A549 (cell line): ENCODE measurements around the gene IGFBP2. TPM values are rescaled to one million over a fixed set of nuclear protein-coding genes. Genes with fewer than 3 reads are reported as not detected.

Source experiments
- ATAC-seq, 2 experiments: fragments of 200-7000 bp in 1 of 2; fragments of >200 bp in 1 of 2; cut with Nextera tagmentation in 1 of 2; cut with Tn5 transposase in 1 of 2; 3 replicates each; pipeline versions ENCODE4 v1.8.0 to v1.9.1; 2018 to 2020; ENCODE audit warnings: mild to moderate bottlenecking in 1 of 2, moderate library complexity in 1 of 2
- CTCF ChIA-PET: fragments of 300-600 bp; sonication (Branson Sonifier 250); formaldehyde crosslinking; extraction: SDS; loops from one replicate; lab custom pipeline; 2021; ENCODE audit warnings: antibody characterized with exemption, inconsistent platforms; lab: Yijun Ruan, JAX
- POLR2A ChIA-PET: fragments of 350-600 bp; formaldehyde crosslinking; extraction: SDS; loops from one replicate; lab custom pipeline; 2021; ENCODE audit warnings: antibody characterized with exemption, inconsistent platforms; lab: Yijun Ruan, JAX
- DNase-seq, 2 experiments: peaks; one replicate each; pipeline versions ENCODE4 v3.0.0 to v3.0.0-alpha.2; 2011 to 2016; ENCODE audit warnings: low read depth in 1 of 2, low spot score in 1 of 2
- FAIRE-seq: peaks from 2 replicates; lab custom pipeline; 2011; peaks lifted over from hg19 to GRCh38; lab: Jason Lieb, UNC
- H3K27ac ChIP-seq, 2 experiments: fragments of >200 bp; sonication (Bioruptor Twin); formaldehyde crosslinking; 3 replicates each; pipeline ENCODE4 v1.5.1; 2016 to 2017
- H3K4me1 ChIP-seq: fragments of >200 bp; sonication (Bioruptor Twin); formaldehyde crosslinking; 3 replicates; pipeline ENCODE4 v1.6.1; 2016
- H3K4me2 ChIP-seq: fragments of >200 bp; sonication (Bioruptor Twin); formaldehyde crosslinking; 3 replicates; pipeline ENCODE4 v1.6.1; 2016
- H3K4me3 ChIP-seq: fragments of >200 bp; sonication (Bioruptor Twin); formaldehyde crosslinking; 3 replicates; pipeline ENCODE4 v1.5.1; 2016
- H3K9me3 ChIP-seq: fragments of >200 bp; sonication (Bioruptor Twin); formaldehyde crosslinking; 3 replicates; pipeline ENCODE4 v1.6.1; 2016
- BCL3 ChIP-seq: fragments of >200 bp; sonication (Bioruptor Twin); formaldehyde crosslinking; IDR thresholded peaks from 3 replicates; pipeline ENCODE4 v1.6.1; 2016
- BHLHE40 ChIP-seq: IDR thresholded peaks from 2 replicates; pipeline ENCODE4 v1.6.1; 2012; ENCODE audit warnings: low read depth, low read length, inconsistent platforms
- CBX8 ChIP-seq: fragments of 200-600 bp; sonication (generic); IDR thresholded peaks from 2 replicates; pipeline ENCODE4 v1.6.1; 2016
- CEBPB ChIP-seq, 2 experiments: fragments of >200 bp in 1 of 2; sonication (Bioruptor Twin) in 1 of 2; formaldehyde crosslinking in 1 of 2; IDR thresholded peaks; 2 replicates each; pipeline ENCODE4 v1.6.1; 2012 to 2016
- CHD2 ChIP-seq: fragments of 150-350 bp; IDR thresholded peaks from 2 replicates; pipeline ENCODE4 v1.6.1; 2014; ENCODE audit warnings: low read length; ENCODE audit not compliant: partially characterized antibody
- CHD4 ChIP-seq: fragments of 200-600 bp; sonication (generic); IDR thresholded peaks from 2 replicates; pipeline ENCODE4 v1.6.1; 2016; ENCODE audit warnings: antibody characterized with exemption, mild to moderate bottlenecking, borderline replicate concordance
- E2F6 ChIP-seq: IDR thresholded peaks from 2 replicates; pipeline ENCODE4 v1.6.1; 2012; ENCODE audit warnings: low read depth, borderline replicate concordance
- EHF ChIP-seq: fragments of 250-450 bp; sonication (Bioruptor Pico); IDR thresholded peaks from 2 replicates; pipeline ENCODE4 v1.5.0; 2020; ENCODE audit warnings: mild to moderate bottlenecking
- EHMT2 ChIP-seq: fragments of 200-600 bp; sonication (generic); IDR thresholded peaks from 2 replicates; pipeline ENCODE4 v1.6.1; 2016; ENCODE audit warnings: antibody characterized with exemption, low read depth, mild to moderate bottlenecking, moderate library complexity
- FOSB ChIP-seq: fragments of 250-450 bp; sonication (Bioruptor Pico); IDR thresholded peaks from 2 replicates; pipeline ENCODE4 v1.5.0; 2020; ENCODE audit warnings: mild to moderate bottlenecking, moderate library complexity
- GATA3 ChIP-seq: IDR thresholded peaks from 2 replicates; pipeline ENCODE4 v1.6.1; 2012; ENCODE audit warnings: borderline replicate concordance
- HES2 ChIP-seq: fragments of >200 bp; sonication (Bioruptor Twin); formaldehyde crosslinking; IDR thresholded peaks from 2 replicates; pipeline ENCODE4 v1.6.1; 2016
- HEYL ChIP-seq: fragments of 250-450 bp; sonication (Bioruptor Pico); IDR thresholded peaks from 2 replicates; pipeline ENCODE4 v1.8.0; 2021; ENCODE audit warnings: mild to moderate bottlenecking, moderate library complexity
- HOXA7 ChIP-seq: fragments of 250-450 bp; sonication (Bioruptor Pico); IDR thresholded peaks from 2 replicates; pipeline ENCODE4 v1.5.0; 2020; ENCODE audit warnings: mild to moderate bottlenecking, moderate library complexity
- HOXB13 ChIP-seq: fragments of 250-450 bp; sonication (Bioruptor Pico); IDR thresholded peaks from 2 replicates; pipeline ENCODE4 v1.5.0; 2020; ENCODE audit warnings: low read depth, mild to moderate bottlenecking, moderate library complexity
- HOXB5 ChIP-seq: fragments of 250-450 bp; sonication (Bioruptor Pico); IDR thresholded peaks from 2 replicates; pipeline ENCODE4 v1.5.0; 2020; ENCODE audit warnings: mild to moderate bottlenecking, moderate library complexity
- MAFK ChIP-seq: fragments of 450-650 bp; IDR thresholded peaks from 2 replicates; pipeline ENCODE4 v1.6.1; 2014; ENCODE audit not compliant: partially characterized antibody
- MAZ ChIP-seq: fragments of 150-350 bp; IDR thresholded peaks from 2 replicates; pipeline ENCODE4 v1.6.1; 2014; ENCODE audit warnings: antibody characterized with exemption, low read depth, low read length, borderline replicate concordance
- NFE2L2 ChIP-seq: fragments of 150-350 bp; conservative IDR thresholded peaks from 2 replicates; pipeline ENCODE4 v1.6.1; 2014; ENCODE audit warnings: low read length
- NPAS2 ChIP-seq: fragments of 250-450 bp; sonication (Bioruptor Pico); IDR thresholded peaks from 2 replicates; pipeline ENCODE4 v1.8.0; 2022; ENCODE audit warnings: mild to moderate bottlenecking, moderate library complexity, borderline replicate concordance
- NR3C1 ChIP-seq: fragments of >200 bp; sonication (Bioruptor Twin); formaldehyde crosslinking; IDR thresholded peaks from 3 replicates; pipeline ENCODE4 v1.6.1; 2017
- RAD21 ChIP-seq, 2 experiments: fragments of >200 bp in 1 of 2; sonication (Bioruptor Twin) in 1 of 2; formaldehyde crosslinking in 1 of 2; IDR thresholded peaks in 1 of 2; conservative IDR thresholded peaks in 1 of 2; 2 replicates in 1 of 2; 3 replicates in 1 of 2; pipeline ENCODE4 v1.6.1; 2012 to 2018; ENCODE audit warnings: inconsistent platforms in 1 of 2
- SMC3 ChIP-seq: fragments of >200 bp; sonication (Bioruptor Twin); formaldehyde crosslinking; IDR thresholded peaks from 3 replicates; pipeline ENCODE4 v1.6.1; 2018; ENCODE audit warnings: inconsistent platforms
- TP53 ChIP-seq: fragments of 250-450 bp; sonication (Bioruptor Pico); IDR thresholded peaks from 2 replicates; pipeline ENCODE4 v1.5.0; 2021; ENCODE audit warnings: mild to moderate bottlenecking, moderate library complexity
- ZC3H11A ChIP-seq: fragments of 450-650 bp; IDR thresholded peaks from 2 replicates; pipeline ENCODE4 v1.6.1; 2014; ENCODE audit warnings: antibody characterized with exemption, mild to moderate bottlenecking
- ZSCAN20 ChIP-seq: fragments of 250-450 bp; sonication (Bioruptor Pico); IDR thresholded peaks from 2 replicates; pipeline ENCODE4 v1.8.0; 2022; ENCODE audit warnings: mild to moderate bottlenecking, moderate library complexity
- WGBS: methylation state at CpG from one replicate; pipeline ENCODE4 v1.1.6; 2017; ENCODE audit errors: missing lambda C conversion rate; 5-methylcytosine and 5-hydroxymethylcytosine counted together
- polyA plus RNA-seq, 4 experiments: library from polyadenylated mRNA; depleted of rRNA in 3 of 4; stranded (reverse); fragments of >200 nt; fragmentation: RNase III in 1 of 4; extraction: RNeasy Plus Mini Kit Qiagen cat#74134 plus additional on column Dnase treatment in 1 of 4; gene quantifications; 2 replicates in 3 of 4; 3 replicates in 1 of 4; pipeline ENCODE4 v1.2.3, GENCODE V29; 2011 to 2017
- TF ChIP-seq, protein P1 (sequence below): fragments of 200-600 bp; sonication (generic); IDR thresholded peaks from 2 replicates; pipeline ENCODE4 v1.6.1; 2016; ENCODE audit warnings: antibody characterized with exemption, mild to moderate bottlenecking, moderate library complexity

The IGFBP2 gene
- polyA plus RNA-seq, 2 of the 4 experiments (the other 2 are of a cell fraction), result 26.1 to 34.9 TPM

DNA sequence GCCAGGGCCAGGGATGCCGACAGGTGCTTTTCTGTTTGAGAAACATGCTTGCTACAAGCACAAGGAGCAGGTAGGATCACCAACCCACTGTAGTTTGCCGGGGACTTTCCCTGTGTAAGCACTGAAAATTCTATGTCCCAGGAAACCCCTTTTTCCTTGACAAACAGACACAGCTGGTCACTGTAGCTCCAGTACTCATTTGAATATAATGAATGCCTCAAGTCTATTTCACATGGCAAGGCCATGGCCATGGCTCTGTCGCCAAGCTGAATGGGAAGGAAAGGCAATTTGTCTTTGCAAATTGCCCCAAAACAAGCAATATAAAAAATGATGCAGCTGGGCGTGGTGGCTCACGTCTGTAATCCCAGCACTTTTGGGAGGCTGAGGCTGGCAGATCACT lies 49.6 kb upstream of the IGFBP2 start:
- Histone ChIP-seq H3K4me3 (no peak overlapping the region), H3K27ac (no peak overlapping the region), H3K4me2 (no peak overlapping the region), H3K9me3 (peaks cover 4% of the 10 kb centered on the region; the same call in 1 of the 3 replicates), H3K4me1 (no peaks in the 10 kb centered on the region)
- CTCF ChIA-PET, result interaction anchor here (0.6 to 0.7 kb wide), 2 partner anchors 77 to 83 kb away, joined by 3 read pairs; no protein-coding TSS in a partner anchor
- no peak for FAIRE-seq
- WGBS, result 57% methylated on average over 5 of the region's 5 CpGs
- POLR2A ChIA-PET, result no interaction called here
- no peak for DNase-seq
- ATAC-seq, result no peak
- no peak for TF ChIP-seq SMC3
- TF ChIP-seq, protein P1, sequence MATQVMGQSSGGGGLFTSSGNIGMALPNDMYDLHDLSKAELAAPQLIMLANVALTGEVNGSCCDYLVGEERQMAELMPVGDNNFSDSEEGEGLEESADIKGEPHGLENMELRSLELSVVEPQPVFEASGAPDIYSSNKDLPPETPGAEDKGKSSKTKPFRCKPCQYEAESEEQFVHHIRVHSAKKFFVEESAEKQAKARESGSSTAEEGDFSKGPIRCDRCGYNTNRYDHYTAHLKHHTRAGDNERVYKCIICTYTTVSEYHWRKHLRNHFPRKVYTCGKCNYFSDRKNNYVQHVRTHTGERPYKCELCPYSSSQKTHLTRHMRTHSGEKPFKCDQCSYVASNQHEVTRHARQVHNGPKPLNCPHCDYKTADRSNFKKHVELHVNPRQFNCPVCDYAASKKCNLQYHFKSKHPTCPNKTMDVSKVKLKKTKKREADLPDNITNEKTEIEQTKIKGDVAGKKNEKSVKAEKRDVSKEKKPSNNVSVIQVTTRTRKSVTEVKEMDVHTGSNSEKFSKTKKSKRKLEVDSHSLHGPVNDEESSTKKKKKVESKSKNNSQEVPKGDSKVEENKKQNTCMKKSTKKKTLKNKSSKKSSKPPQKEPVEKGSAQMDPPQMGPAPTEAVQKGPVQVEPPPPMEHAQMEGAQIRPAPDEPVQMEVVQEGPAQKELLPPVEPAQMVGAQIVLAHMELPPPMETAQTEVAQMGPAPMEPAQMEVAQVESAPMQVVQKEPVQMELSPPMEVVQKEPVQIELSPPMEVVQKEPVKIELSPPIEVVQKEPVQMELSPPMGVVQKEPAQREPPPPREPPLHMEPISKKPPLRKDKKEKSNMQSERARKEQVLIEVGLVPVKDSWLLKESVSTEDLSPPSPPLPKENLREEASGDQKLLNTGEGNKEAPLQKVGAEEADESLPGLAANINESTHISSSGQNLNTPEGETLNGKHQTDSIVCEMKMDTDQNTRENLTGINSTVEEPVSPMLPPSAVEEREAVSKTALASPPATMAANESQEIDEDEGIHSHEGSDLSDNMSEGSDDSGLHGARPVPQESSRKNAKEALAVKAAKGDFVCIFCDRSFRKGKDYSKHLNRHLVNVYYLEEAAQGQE, result no peak
- no peak for TF ChIP-seq ZSCAN20 (CRISPR knock-in tag)
- no peak for TF ChIP-seq GATA3
- TF ChIP-seq BHLHE40, result no peak
- no peak for TF ChIP-seq EHMT2
- TF ChIP-seq RAD21 (conservative IDR thresholded peaks at IDR 0.05 in 1 of 2, IDR thresholded peaks at IDR 0.05 in 1 of 2), result no peak
- no peak for TF ChIP-seq FOSB (CRISPR knock-in tag)
- no peak for TF ChIP-seq CHD2
- TF ChIP-seq NPAS2 (CRISPR knock-in tag), result no peak
- TF ChIP-seq HEYL (CRISPR knock-in tag), result no peak
- TF ChIP-seq EHF (CRISPR knock-in tag), result no peak
- TF ChIP-seq MAFK, result no peak
- no peak for TF ChIP-seq HES2
- TF ChIP-seq HOXB5 (CRISPR knock-in tag), result no peak
- no peak for TF ChIP-seq HOXA7 (CRISPR knock-in tag)

- Histone ChIP-seq H3K4me2 (no peak overlapping the region), H3K4me3 (no peak overlapping the region), H3K9me3 (peaks cover 4% of the 10 kb centered on the region; the same call in 1 of the 3 replicates), H3K4me1 (no peaks in the 10 kb centered on the region), H3K27ac (no peak overlapping the region)
- ATAC-seq (0 out of 6 replicates have a peak, but pooled peaks of 1 of the 2 experiments have one; percentile 25), DNase-seq (no peak), FAIRE-seq (no peak)
- CTCF ChIA-PET, result interaction anchor here (0.8 kb wide), 1 partner anchor 83 kb away, joined by 5 read pairs; no protein-coding TSS in a partner anchor
- TF ChIP-seq MAZ, result no peak
- TF ChIP-seq HOXB13 (CRISPR knock-in tag), result no peak
- TF ChIP-seq TP53, result no peak
- POLR2A ChIA-PET, result no interaction called here
- WGBS, result 79% methylated on average over 8 of the region's 8 CpGs
These were observed 49.1 kb upstream of the IGFBP2 start for GRCh38 chr2:216584112-216584511.

- CTCF ChIA-PET, result no interaction called here
- WGBS, result 95% methylated on average over 1 of the region's 1 CpG
- POLR2A ChIA-PET, result no interaction called here
- TF ChIP-seq, protein P1, result no peak
- TF ChIP-seq NR3C1 (no peak), CBX8 (no peak), NFE2L2 (no peak), EHF (CRISPR knock-in tag) (no peak), E2F6 (no peak), NPAS2 (CRISPR knock-in tag) (no peak), ZC3H11A (no peak), CHD4 (no peak), BCL3 (no peak), CEBPB (IDR thresholded peaks at IDR 0.05) (no peak)
These were observed 47.8 kb upstream of the IGFBP2 start for GRCh38 chr2:216585441-216585840.

More at GRCh38 chr2:216585441-216585840, 47.8 kb upstream of the IGFBP2 start:
- no peak for ATAC-seq
- Histone ChIP-seq H3K4me2 (no peak overlapping the region), H3K4me1 (no peaks in the 10 kb centered on the region), H3K27ac (no peak overlapping the region), H3K9me3 (peaks cover 4% of the 10 kb centered on the region; the same call in 1 of the 3 replicates), H3K4me3 (no peak overlapping the region)
- no peak for DNase-seq
- no peak for FAIRE-seq
